GM13977 (cell line): Measurements from ENCODE around the gene TMEM117.

Source experiments
- DNase-seq: peaks from one replicate; pipeline ENCODE4 v3.0.0; 2012; ENCODE audit warnings: low spot score
- in situ Hi-C: fragments of 300-500 bp; cut with MboI; formaldehyde crosslinking; loops from one replicate; pipeline ENCODE4 v1.12.0; 2022; ENCODE audit warnings: low sequenced_read_pairs, low pct_unique_long_range_greater_than_20kb, mixed read lengths, inconsistent platforms; ENCODE audit not compliant: unreplicated experiment
- TF ChIP-seq, protein P1 (sequence below): IDR thresholded peaks from 2 replicates; pipeline ENCODE4 v1.5.1; 2012; ENCODE audit warnings: mild to moderate bottlenecking, control low read depth; ENCODE audit not compliant: insufficient read depth; ENCODE audit errors: extremely low read depth, missing control alignments

The TMEM117 gene

DNA sequence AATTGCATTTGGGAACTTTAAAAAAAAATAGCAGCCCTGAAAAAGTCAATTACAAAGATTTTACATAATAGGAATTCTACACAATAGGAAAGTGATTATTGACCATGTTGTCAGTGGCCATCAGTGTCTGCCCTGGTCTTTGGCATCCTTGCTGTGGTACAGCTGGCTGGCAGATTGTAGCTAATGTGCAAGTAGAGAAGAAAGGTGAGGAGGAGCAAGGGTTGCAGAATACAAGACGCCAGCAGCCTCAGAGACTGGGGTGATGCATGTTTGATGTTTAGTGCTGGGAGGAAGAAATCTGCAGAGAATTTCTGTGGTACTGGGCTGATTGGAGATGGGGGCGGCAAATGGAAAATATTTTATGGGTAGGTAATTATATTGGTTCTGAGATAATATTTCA, 322.9 kb downstream of the TMEM117 start:
- in situ Hi-C loops, result no loop called here
- no peak for DNase-seq
- TF ChIP-seq, protein P1, sequence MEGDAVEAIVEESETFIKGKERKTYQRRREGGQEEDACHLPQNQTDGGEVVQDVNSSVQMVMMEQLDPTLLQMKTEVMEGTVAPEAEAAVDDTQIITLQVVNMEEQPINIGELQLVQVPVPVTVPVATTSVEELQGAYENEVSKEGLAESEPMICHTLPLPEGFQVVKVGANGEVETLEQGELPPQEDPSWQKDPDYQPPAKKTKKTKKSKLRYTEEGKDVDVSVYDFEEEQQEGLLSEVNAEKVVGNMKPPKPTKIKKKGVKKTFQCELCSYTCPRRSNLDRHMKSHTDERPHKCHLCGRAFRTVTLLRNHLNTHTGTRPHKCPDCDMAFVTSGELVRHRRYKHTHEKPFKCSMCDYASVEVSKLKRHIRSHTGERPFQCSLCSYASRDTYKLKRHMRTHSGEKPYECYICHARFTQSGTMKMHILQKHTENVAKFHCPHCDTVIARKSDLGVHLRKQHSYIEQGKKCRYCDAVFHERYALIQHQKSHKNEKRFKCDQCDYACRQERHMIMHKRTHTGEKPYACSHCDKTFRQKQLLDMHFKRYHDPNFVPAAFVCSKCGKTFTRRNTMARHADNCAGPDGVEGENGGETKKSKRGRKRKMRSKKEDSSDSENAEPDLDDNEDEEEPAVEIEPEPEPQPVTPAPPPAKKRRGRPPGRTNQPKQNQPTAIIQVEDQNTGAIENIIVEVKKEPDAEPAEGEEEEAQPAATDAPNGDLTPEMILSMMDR, result no peak

DNA sequence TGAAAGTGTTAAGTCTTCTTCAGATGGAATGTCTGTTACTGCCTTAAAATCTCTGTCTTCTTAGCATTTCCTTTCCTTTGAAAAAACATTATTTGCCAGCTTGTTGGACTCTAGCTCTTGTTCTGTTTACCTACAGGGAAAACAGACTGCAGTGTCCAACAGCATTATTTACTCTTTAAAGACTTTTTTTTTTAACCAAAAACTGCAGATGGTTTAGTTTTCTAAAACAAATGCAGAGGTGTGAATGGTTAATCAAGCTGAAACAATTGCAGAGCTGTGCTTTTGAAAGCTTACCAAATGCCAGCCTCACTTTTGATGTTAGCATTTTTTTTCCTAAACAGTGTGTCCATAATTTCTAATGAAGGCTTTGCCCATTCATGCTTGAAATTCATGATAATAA, 323.3 kb downstream of the TMEM117 start:
- TF ChIP-seq, protein P1, result no peak
- in situ Hi-C loops, result no loop called here
- no peak for DNase-seq

DNA sequence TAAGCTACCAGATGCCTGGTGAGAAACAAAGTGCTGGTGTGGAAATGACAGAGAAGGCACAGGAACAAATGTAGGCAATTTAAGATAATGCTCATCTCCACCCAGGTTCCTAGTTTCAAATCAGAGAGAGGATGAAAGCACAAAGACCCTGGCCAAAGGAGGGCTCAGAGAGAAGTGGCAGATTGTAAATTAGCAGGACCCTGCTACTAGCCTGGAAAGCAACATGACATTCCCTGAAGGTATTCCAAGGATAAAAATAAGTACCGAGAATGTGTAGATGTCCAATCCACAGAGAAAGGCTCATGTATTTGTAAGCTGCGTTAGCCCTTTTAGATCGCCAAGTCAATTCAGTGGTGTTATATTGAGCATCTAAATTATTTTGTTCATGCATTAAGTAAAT, 324.0 kb downstream of the TMEM117 start:
- TF ChIP-seq, protein P1, result no peak
- in situ Hi-C loops, result no loop called here
- no peak for DNase-seq

DNA sequence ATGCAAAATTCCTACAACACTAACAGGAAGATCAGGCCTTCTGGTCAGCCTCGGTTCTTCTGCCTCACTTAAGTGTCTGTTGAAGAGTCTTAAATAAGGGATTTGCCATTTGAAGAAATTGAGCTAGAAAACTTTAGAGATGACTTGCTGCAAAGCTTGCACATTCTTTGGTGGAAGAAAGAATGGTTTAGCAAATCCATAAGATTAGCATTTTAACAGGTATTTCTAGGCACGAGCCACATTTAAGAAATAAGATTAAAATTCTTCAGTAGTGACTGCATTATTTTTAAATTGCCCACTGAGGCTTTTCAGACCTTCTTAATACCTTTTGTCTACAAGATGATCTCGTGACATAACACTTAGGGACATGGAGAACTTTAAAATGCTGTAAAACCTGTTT, 327.1 kb downstream of the TMEM117 start:
- DNase-seq, result no peak
- in situ Hi-C loops, result no loop called here
- TF ChIP-seq, protein P1, result no peak

DNA sequence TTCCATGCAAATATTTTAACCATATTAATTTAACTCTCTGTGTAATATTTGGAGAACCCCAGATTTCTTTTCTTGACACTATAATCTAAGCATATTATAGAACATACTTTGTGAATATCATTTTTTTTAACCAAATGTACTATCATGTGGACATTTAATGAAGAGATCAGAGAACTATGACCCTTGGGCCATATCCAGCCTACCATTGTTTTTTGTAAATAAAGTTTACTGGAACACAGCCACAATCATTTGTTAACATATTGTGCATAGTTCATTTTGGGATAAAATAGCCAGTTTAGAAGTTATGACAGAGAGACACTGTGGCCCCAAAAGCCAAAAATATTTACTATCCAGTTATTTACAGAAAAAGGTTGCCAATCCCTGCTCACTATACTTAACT, 338.2 kb downstream of the TMEM117 start:
- TF ChIP-seq, protein P1, result no peak
- in situ Hi-C loops, result no loop called here
- DNase-seq, result no peak

DNA sequence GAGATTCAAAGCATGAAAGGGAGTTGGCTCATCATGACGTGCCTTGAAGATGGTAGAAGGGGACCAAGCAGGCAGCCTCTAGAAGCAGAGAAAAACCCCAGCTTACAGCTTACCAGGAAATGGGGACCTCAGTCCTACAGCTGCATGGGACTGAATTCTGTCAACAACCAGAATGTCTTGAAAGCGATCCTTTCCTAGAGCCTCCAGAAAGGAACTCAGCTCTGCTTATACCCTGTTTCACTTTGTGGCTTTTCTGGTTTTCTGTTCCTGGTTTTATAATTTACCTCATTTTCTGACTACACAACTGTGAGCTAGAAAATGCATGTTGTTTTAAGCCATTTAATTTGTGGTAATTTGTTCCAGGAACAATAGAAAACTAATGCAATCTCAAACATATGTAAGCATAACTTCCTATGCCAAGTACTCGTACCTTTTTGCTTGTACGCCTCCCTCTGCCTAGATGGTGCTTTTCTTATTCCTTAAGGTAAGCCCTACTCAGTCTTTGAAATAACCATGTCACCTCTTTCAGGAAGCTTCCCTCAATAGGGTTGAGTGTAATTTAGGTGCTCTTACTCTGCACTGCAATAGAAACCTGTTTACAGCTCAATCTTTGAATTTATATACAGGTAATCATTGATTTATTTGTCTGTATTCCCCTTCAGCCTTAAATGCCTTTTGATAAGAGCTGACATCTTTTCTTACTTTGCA, 348.8 kb downstream of the TMEM117 start:
- TF ChIP-seq, protein P1, result no peak
- in situ Hi-C loops, result no loop called here
- DNase-seq, result no peak
